OCI-LY3 (cell line): ENCODE measurements around the gene B4GALNT3.

Source experiments
- H2AFZ ChIP-seq: fragments of 200-600, 300-600 bp; shearing (Covaris generic); 2 replicates; pipeline ENCODE4 v1.6.0; 2014; ENCODE audit warnings: antibody characterized with exemption, low read depth, low read length
- H3K27ac ChIP-seq: fragments of 200-600, 300-600 bp; sonication (generic); 2 replicates; pipeline ENCODE4 v1.5.1; 2014; ENCODE audit warnings: mild to moderate bottlenecking, low read length, moderate library complexity, mixed read lengths
- H3K27me3 ChIP-seq: fragments of 200-600, 300-600 bp; sonication (generic); 2 replicates; pipeline ENCODE4 v1.6.1; 2014; ENCODE audit warnings: low read depth, low read length, mixed read lengths
- H3K36me3 ChIP-seq: fragments of 200-600, 300-600 bp; sonication (generic); replicated peaks from 2 replicates; pipeline ENCODE3; 2014; ENCODE audit warnings: low read depth, low read length, mixed read lengths
- H3K4me1 ChIP-seq: fragments of 300-600, 200-600 bp; sonication (generic); 2 replicates; pipeline ENCODE4 v1.6.1; 2014; ENCODE audit warnings: low read length, mixed read lengths
- H3K4me2 ChIP-seq: fragments of 200-600, 300-600 bp; sonication (generic); 2 replicates; pipeline ENCODE4 v1.6.1; 2014; ENCODE audit warnings: low read length, mixed read lengths
- H3K4me3 ChIP-seq: fragments of 300-600, 200-600 bp; sonication (generic); 2 replicates; pipeline ENCODE4 v1.5.1; 2014; ENCODE audit warnings: antibody characterized with exemption, mild to moderate bottlenecking, low read length, moderate library complexity
- H3K79me2 ChIP-seq: fragments of 300-600, 200-600 bp; shearing (Covaris generic); 2 replicates; pipeline ENCODE4 v1.6.1; 2014; ENCODE audit warnings: mild to moderate bottlenecking, low read length, mixed read lengths
- H3K9ac ChIP-seq: fragments of 300-600, 200-600 bp; shearing (Covaris generic); 2 replicates; pipeline ENCODE4 v1.6.0; 2014; ENCODE audit warnings: mild to moderate bottlenecking, low read length, moderate library complexity
- H3K9me3 ChIP-seq: fragments of 200-600, 300-600 bp; shearing (Covaris generic); 2 replicates; pipeline ENCODE4 v1.6.1; 2014; ENCODE audit warnings: low read length, mixed read lengths; ENCODE audit not compliant: insufficient read depth
- H4K20me1 ChIP-seq: fragments of 200-600, 300-600 bp; sonication (generic); 2 replicates; pipeline ENCODE4 v1.6.1; 2016; ENCODE audit warnings: low read length, mixed read lengths; ENCODE audit not compliant: insufficient read depth
- CTCF ChIP-seq: fragments of 200-600, 300-600 bp; sonication (generic); IDR thresholded peaks from 2 replicates; pipeline ENCODE4 v1.5.1; 2014; ENCODE audit warnings: antibody characterized with exemption, low read length, low read depth
- EZH2phosphoT487 ChIP-seq: fragments of 200-600 bp; shearing (Covaris generic); IDR thresholded peaks from 2 replicates; pipeline ENCODE4 v1.6.1; 2018; ENCODE audit warnings: antibody characterized with exemption, mixed run types, low read depth

B4GALNT3 gene

GRCh38 chr12:534216-534615 is 74.5 kb downstream of the B4GALNT3 start:
- H3K9ac ChIP-seq, result no peak overlapping the region
- H3K79me2 ChIP-seq, result no peaks in the 10 kb centered on the region
- peaks cover 6% of the 10 kb centered on the region; the same call in 1 of the 2 replicates for H3K9me3 ChIP-seq
- H3K36me3 ChIP-seq, result no peaks in the 10 kb centered on the region
- H2AFZ ChIP-seq, result no peak overlapping the region
- TF ChIP-seq CTCF (no peak), EZH2phosphoT487 (no peak)
- no peak overlapping the region for H3K4me2 ChIP-seq
- no peaks in the 10 kb centered on the region for H3K4me1 ChIP-seq
- H3K27me3 ChIP-seq, result no peaks in the 10 kb centered on the region
- no peaks in the 10 kb centered on the region for H4K20me1 ChIP-seq
- no peak overlapping the region for H3K4me3 ChIP-seq
- no peak overlapping the region for H3K27ac ChIP-seq

- Histone ChIP-seq H3K27me3 (no peaks in the 10 kb centered on the region), H3K9ac (no peak overlapping the region), H3K9me3 (peaks cover 6% of the 10 kb centered on the region; the same call in 1 of the 2 replicates), H3K79me2 (no peaks in the 10 kb centered on the region), H3K4me2 (no peak overlapping the region), H3K4me3 (no peak overlapping the region), H3K27ac (no peak overlapping the region), H3K36me3 (no peaks in the 10 kb centered on the region), H3K4me1 (no peaks in the 10 kb centered on the region), H2AFZ (no peak overlapping the region), H4K20me1 (no peaks in the 10 kb centered on the region)
- TF ChIP-seq EZH2phosphoT487 (no peak), CTCF (no peak)
Observed at GRCh38 chr12:535396-535795, 75.7 kb downstream of the B4GALNT3 start.

- Histone ChIP-seq H3K4me3 (no peak overlapping the region), H3K79me2 (no peaks in the 10 kb centered on the region), H3K27ac (no peak overlapping the region), H3K4me1 (no peaks in the 10 kb centered on the region), H2AFZ (no peak overlapping the region), H3K4me2 (no peak overlapping the region), H3K9me3 (peaks cover 6% of the 10 kb centered on the region; the same call in 1 of the 2 replicates), H3K27me3 (no peaks in the 10 kb centered on the region), H3K36me3 (no peaks in the 10 kb centered on the region), H4K20me1 (no peaks in the 10 kb centered on the region), H3K9ac (no peak overlapping the region)
- TF ChIP-seq EZH2phosphoT487 (no peak), CTCF (no peak)
Observed at GRCh38 chr12:536751-537245, 77.1 kb downstream of the B4GALNT3 start.

GRCh38 chr12:537772-538171 is 78.0 kb downstream of the B4GALNT3 start:
- Histone ChIP-seq H4K20me1 (no peaks in the 10 kb centered on the region), H3K9ac (no peak overlapping the region), H3K4me2 (no peak overlapping the region), H2AFZ (no peak overlapping the region), H3K9me3 (no peaks in the 10 kb centered on the region), H3K79me2 (no peaks in the 10 kb centered on the region), H3K4me3 (no peak overlapping the region), H3K27me3 (no peaks in the 10 kb centered on the region), H3K4me1 (no peaks in the 10 kb centered on the region), H3K36me3 (no peaks in the 10 kb centered on the region), H3K27ac (no peak overlapping the region)
- TF ChIP-seq CTCF (no peak), EZH2phosphoT487 (no peak)
